HG02678 (cell line): ENCODE results near the gene PDCD1.
"Not testable (repeated sequence)": the region's sequence is repeated elsewhere in the genome, so short reads cannot be mapped to it uniquely, and the experiment has no call there.

ENCODE experiments used
- ATAC-seq: cut with Tn5 transposase; IDR thresholded peaks from one replicate; pipeline ENCODE4 v1.9.1; 2021; ENCODE audit warnings: mild to moderate bottlenecking, moderate library complexity; ENCODE audit not compliant: unreplicated experiment

Gene PDCD1

GRCh38 chr2:241835611-241836010 lies 23.1 kb downstream of the PDCD1 start:
- ATAC-seq = no peak

- no peak for ATAC-seq
These were observed 24.0 kb downstream of the PDCD1 start for GRCh38 chr2:241834527-241835210.

GRCh38 chr2:241833756-241834526 lies 24.8 kb downstream of the PDCD1 start:
- ATAC-seq = not testable (repeated sequence)

GRCh38 chr2:241833101-241833663 lies 25.5 kb downstream of the PDCD1 start:
- no peak for ATAC-seq

GRCh38 chr2:241827394-241827793 lies 31.3 kb downstream of the PDCD1 start:
- no peak for ATAC-seq

- not testable (repeated sequence) for ATAC-seq
These were observed 34.9 kb downstream of the PDCD1 start for GRCh38 chr2:241823531-241824437.

GRCh38 chr2:241822264-241822623 lies 36.5 kb downstream of the PDCD1 start:
- ATAC-seq = no peak

GRCh38 chr2:241821460-241822263 lies 37.0 kb downstream of the PDCD1 start:
- no peak for ATAC-seq

- ATAC-seq = no peak
These were observed 37.9 kb downstream of the PDCD1 start for GRCh38 chr2:241820625-241821384.

GRCh38 chr2:241819947-241820624 lies 38.6 kb downstream of the PDCD1 start:
- ATAC-seq = not testable (repeated sequence)

- ATAC-seq = no peak
These were observed 39.8 kb downstream of the PDCD1 start for GRCh38 chr2:241818943-241819270.

- no peak for ATAC-seq
These were observed 40.3 kb downstream of the PDCD1 start for GRCh38 chr2:241818229-241818942.

GRCh38 chr2:241817821-241818215 lies 40.9 kb downstream of the PDCD1 start:
- not testable (repeated sequence) for ATAC-seq

GRCh38 chr2:241817126-241817820 lies 41.4 kb downstream of the PDCD1 start:
- ATAC-seq = no peak

- no peak for ATAC-seq
These were observed 42.1 kb downstream of the PDCD1 start for GRCh38 chr2:241816431-241817121.

GRCh38 chr2:241815477-241816430 lies 42.9 kb downstream of the PDCD1 start:
- no peak for ATAC-seq
